GM08714 (cell line): ENCODE data around the gene LUC7L2.
"Not testable (repeated sequence)": the region's sequence is repeated elsewhere in the genome, so short reads cannot be mapped to it uniquely, and the experiment has no call there.

Experiments
- H3K4me3 ChIP-seq: fragments of 200-500 bp; sonication (Bioruptor generic); 2 replicates; pipeline ENCODE4 v1.5.1; 2014; ENCODE audit warnings: mild to moderate bottlenecking, low read length, inconsistent platforms
- ZNF274 ChIP-seq: IDR thresholded peaks from 2 replicates; pipeline ENCODE4 v1.6.1; 2012; ENCODE audit warnings: mild to moderate bottlenecking, low read depth, low read length

Gene LUC7L2

GRCh38 chr7:139396323-139396951, 36.7 kb downstream of the LUC7L2 start:
- H3K4me3 ChIP-seq: no peak overlapping the region
- no peak for TF ChIP-seq ZNF274

GRCh38 chr7:139397192-139397591, 37.5 kb downstream of the LUC7L2 start:
- H3K4me3 ChIP-seq: no peak overlapping the region
- no peak for TF ChIP-seq ZNF274

- no peak for TF ChIP-seq ZNF274
- no peak overlapping the region for H3K4me3 ChIP-seq
These were observed 43.9 kb downstream of the LUC7L2 start for GRCh38 chr7:139403601-139404000.

GRCh38 chr7:139407555-139407954, 47.9 kb downstream of the LUC7L2 start:
- TF ChIP-seq ZNF274: no peak
- H3K4me3 ChIP-seq: no peak overlapping the region

- not testable (repeated sequence) for H3K4me3 ChIP-seq
These were observed 55.2 kb downstream of the LUC7L2 start for GRCh38 chr7:139414743-139415402.

GRCh38 chr7:139416405-139416804, 56.7 kb downstream of the LUC7L2 start:
- H3K4me3 ChIP-seq: no peak overlapping the region
- TF ChIP-seq ZNF274: no peak

- TF ChIP-seq ZNF274: no peak
- H3K4me3 ChIP-seq: no peak overlapping the region
These were observed 57.8 kb downstream of the LUC7L2 start for GRCh38 chr7:139417478-139417877.

GRCh38 chr7:139421123-139421522, 61.4 kb downstream of the LUC7L2 start:
- no peak overlapping the region for H3K4me3 ChIP-seq
- no peak for TF ChIP-seq ZNF274

- TF ChIP-seq ZNF274: no peak
- H3K4me3 ChIP-seq: no peak overlapping the region
These were observed 62.4 kb downstream of the LUC7L2 start for GRCh38 chr7:139422126-139422525.

- H3K4me3 ChIP-seq: no peak overlapping the region
- no peak for TF ChIP-seq ZNF274
These were observed 63.4 kb downstream of the LUC7L2 start for GRCh38 chr7:139423091-139423490.

GRCh38 chr7:139424004-139424403, 64.3 kb downstream of the LUC7L2 start:
- H3K4me3 ChIP-seq: no peak overlapping the region
- TF ChIP-seq ZNF274: no peak

- H3K4me3 ChIP-seq: not testable (repeated sequence)
These were observed 66.0 kb downstream of the LUC7L2 start for GRCh38 chr7:139425701-139426100.

GRCh38 chr7:139426258-139427028, 66.7 kb downstream of the LUC7L2 start:
- H3K4me3 ChIP-seq: no peak overlapping the region
- no peak for TF ChIP-seq ZNF274

- TF ChIP-seq ZNF274: no peak
These were observed 67.3 kb downstream of the LUC7L2 start for GRCh38 chr7:139427029-139427420.

GRCh38 chr7:139427788-139428187, 68.1 kb downstream of the LUC7L2 start:
- TF ChIP-seq ZNF274: no peak
- no peak overlapping the region for H3K4me3 ChIP-seq

More at GRCh38 chr7:139427029-139427420, 67.3 kb downstream of the LUC7L2 start:
- no peak overlapping the region for H3K4me3 ChIP-seq

- H3K4me3 ChIP-seq: not testable (repeated sequence)
These were observed 70.0 kb downstream of the LUC7L2 start for GRCh38 chr7:139429735-139430134.
